Lung (tissue), 12 donors: ENCODE measurements around the gene UQCRHL. TPM values are rescaled to one million over a fixed set of nuclear protein-coding genes. Genes with fewer than 3 reads are reported as not detected.

ENCODE experiments used
- ATAC-seq: fragments of 200-7000 bp; cut with Tn5 transposase; one replicate; pipeline ENCODE4 v1.9.1; 2020; ENCODE audit warnings: moderate number of reproducible peaks; ENCODE audit not compliant: insufficient read depth, low FRiP score
- DNase-seq, 3 donors: peaks; one replicate each; pipeline ENCODE4 v3.0.0-alpha.2; 2013 to 2017
- H3K27ac ChIP-seq, 2 donors: one replicate each; pipeline ENCODE4 v1.5.1; 2013; ENCODE audit warnings: mild to moderate bottlenecking in 2 of 2, moderate library complexity in 2 of 2, control low read depth in 1 of 2, inconsistent platforms in 1 of 2, low read depth in 1 of 2, low read length in 1 of 2
- H3K27me3 ChIP-seq, 3 donors: one replicate each; pipeline ENCODE4 v1.5.1; 2013; ENCODE audit warnings: low read length in 2 of 3; ENCODE audit not compliant: control insufficient read depth in 3 of 3, insufficient read depth in 3 of 3
- H3K36me3 ChIP-seq, 4 donors: one replicate each; pipeline ENCODE4 v1.5.1; 2013; ENCODE audit warnings: low read length in 4 of 4, mild to moderate bottlenecking in 1 of 4, moderate library complexity in 1 of 4; ENCODE audit not compliant: control insufficient read depth in 4 of 4, insufficient read depth in 4 of 4
- H3K4me1 ChIP-seq, 5 donors: one replicate each; pipeline ENCODE4 v1.5.1; 2013; ENCODE audit warnings: low read length in 5 of 5, mild to moderate bottlenecking in 2 of 5, moderate library complexity in 1 of 5; ENCODE audit not compliant: control insufficient read depth in 5 of 5, insufficient read depth in 5 of 5
- H3K4me3 ChIP-seq: one replicate; pipeline ENCODE4 v1.5.1; 2013; ENCODE audit warnings: mild to moderate bottlenecking, control low read depth, moderate library complexity
- H3K9ac ChIP-seq, 2 donors: one replicate each; pipeline ENCODE4 v1.5.1; 2013; ENCODE audit warnings: low read length in 2 of 2, control low read depth in 1 of 2; ENCODE audit not compliant: insufficient read depth in 1 of 2
- H3K9me3 ChIP-seq, 4 donors: one replicate each; pipeline ENCODE4 v1.5.1; 2013; ENCODE audit warnings: low read length in 3 of 4, mild to moderate bottlenecking in 1 of 4, moderate library complexity in 1 of 4; ENCODE audit not compliant: control insufficient read depth in 4 of 4, insufficient read depth in 3 of 4
- WGBS, 2 donors: extraction: QIAGEN DNeasy Blood & Tissue Kit; methylation state at CpG; one replicate each; pipeline ENCODE4 v1.1.7; 2013; 5-methylcytosine and 5-hydroxymethylcytosine counted together
- polyA plus RNA-seq, 2 donors: library from polyadenylated mRNA; stranded (reverse); fragments of 200-250 nt; gene quantifications; one replicate each; pipeline ENCODE4 v1.2.1, GENCODE V29; 2013
- total RNA-seq, 2 donors: library from RNA; depleted of rRNA in 1 of 2; stranded (reverse); fragments of >200 nt in 1 of 2; gene quantifications; one replicate each; pipeline ENCODE4 v1.2.1, GENCODE V29; 2014 to 2021
- TF ChIP-seq, protein P1 (sequence below): IDR thresholded peaks from 2 replicates; pipeline ENCODE4 v1.5.1; 2012; ENCODE audit warnings: mild to moderate bottlenecking; ENCODE audit errors: control extremely low read depth, extremely low read depth
- donor health status: control.
- donor health status: control.
- donor health status: Bipolar disorder and iron deficiency.
- donor health status: healthy.
- donor health status: DM: yes; HTN: yes; CAD: no.

UQCRHL gene
- total and polyA plus RNA-seq, 4 donors = 1.1 to 4.6 (median 1.7) TPM

DNA sequence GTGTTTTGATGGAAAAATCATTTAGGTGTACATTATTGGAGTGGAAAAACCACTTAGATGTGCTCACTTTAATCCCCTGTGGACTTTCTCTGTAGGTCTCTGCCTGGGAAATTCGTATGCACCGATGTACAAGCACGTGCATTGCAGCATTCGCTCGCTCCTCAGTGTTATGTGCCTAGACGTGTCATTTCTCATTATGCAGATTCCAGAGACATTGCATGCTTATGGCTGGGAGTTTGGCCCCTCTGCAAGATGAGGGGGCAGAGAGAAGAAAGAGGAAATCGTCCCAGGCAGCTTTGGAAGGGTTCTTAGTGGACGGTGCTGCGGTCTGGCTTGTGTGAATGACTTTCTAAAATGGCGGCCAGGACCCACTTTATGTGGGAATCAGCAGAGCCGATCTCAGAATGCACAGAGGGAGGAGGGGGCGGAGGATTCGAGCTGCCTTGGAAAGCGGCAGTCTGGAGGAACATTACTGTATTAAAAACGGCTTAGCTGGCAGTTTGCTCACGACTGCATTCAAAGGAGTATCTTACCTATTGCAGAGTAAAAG lies 42.4 kb upstream of the UQCRHL start:
- H3K9ac ChIP-seq = peak overlapping the region; percentile 81 to 99
- WGBS, 2 donors = 0 to 1% methylated on average over 16 of the region's 16 CpGs
- H3K27me3 ChIP-seq = no peaks in the 10 kb centered on the region
- H3K4me1 ChIP-seq = peaks cover 2 to 26% (median 5%) of the 10 kb centered on the region in 5 donors
- no peak for ATAC-seq
- H3K36me3 ChIP-seq = no peaks in the 10 kb centered on the region
- H3K27ac ChIP-seq = peak overlapping the region; percentile 94 to 98
- TF ChIP-seq, protein P1, sequence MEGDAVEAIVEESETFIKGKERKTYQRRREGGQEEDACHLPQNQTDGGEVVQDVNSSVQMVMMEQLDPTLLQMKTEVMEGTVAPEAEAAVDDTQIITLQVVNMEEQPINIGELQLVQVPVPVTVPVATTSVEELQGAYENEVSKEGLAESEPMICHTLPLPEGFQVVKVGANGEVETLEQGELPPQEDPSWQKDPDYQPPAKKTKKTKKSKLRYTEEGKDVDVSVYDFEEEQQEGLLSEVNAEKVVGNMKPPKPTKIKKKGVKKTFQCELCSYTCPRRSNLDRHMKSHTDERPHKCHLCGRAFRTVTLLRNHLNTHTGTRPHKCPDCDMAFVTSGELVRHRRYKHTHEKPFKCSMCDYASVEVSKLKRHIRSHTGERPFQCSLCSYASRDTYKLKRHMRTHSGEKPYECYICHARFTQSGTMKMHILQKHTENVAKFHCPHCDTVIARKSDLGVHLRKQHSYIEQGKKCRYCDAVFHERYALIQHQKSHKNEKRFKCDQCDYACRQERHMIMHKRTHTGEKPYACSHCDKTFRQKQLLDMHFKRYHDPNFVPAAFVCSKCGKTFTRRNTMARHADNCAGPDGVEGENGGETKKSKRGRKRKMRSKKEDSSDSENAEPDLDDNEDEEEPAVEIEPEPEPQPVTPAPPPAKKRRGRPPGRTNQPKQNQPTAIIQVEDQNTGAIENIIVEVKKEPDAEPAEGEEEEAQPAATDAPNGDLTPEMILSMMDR = no peak
- peak; percentile 88 to 95 (median 93) for DNase-seq
- H3K9me3 ChIP-seq = no peaks in the 10 kb centered on the region
- peak overlapping the region; percentile 90 for H3K4me3 ChIP-seq

DNA sequence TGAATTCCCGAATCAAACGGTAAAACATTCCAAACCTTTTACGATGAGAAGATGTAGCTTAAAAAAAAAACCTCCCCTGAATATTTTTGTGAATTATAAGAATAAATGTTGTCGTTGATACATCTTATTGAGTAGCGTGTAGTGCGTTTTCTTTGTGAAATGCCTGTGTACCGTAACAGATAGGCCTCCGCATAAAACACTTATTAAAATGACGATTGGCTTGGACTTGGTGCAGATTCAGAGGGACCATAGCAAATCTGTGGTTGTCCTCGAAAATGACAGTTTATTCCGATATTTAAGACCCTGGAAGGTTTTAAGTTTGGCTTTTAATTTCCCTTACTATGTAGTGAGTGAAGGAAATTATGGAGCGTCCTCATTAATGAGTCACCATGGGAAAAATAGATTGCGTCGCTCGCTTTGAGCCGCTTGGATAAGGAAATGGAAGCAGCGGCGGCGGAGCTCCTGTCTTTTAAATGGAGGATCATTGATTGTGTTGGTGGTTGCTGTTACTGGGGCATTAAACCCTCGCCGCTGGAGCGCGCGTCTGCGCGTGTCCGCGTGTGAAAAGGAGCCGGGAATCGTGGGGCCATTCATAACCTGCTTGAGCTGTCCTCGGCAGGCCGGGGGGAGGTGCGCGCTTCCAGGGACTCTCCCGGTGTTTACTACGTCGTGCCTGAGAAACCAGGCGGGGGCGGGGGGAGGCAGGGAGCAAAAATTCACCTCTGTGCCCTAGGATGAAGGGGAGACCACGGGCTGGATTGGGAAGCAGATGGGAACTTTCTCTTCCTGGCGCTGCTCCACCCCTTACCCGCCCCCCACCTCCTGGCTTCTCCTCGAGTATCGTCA lies 41.7 kb upstream of the UQCRHL start:
- TF ChIP-seq, protein P1 = no peak
- 0 to 1% methylated on average over 44 of the region's 44 CpGs for WGBS, 2 donors
- H3K9ac ChIP-seq = peak overlapping the region; percentile 81 to 99
- no peaks in the 10 kb centered on the region for H3K27me3 ChIP-seq
- H3K36me3 ChIP-seq = no peaks in the 10 kb centered on the region
- peak overlapping the region; percentile 94 to 98 for H3K27ac ChIP-seq
- peaks cover 2 to 27% (median 5%) of the 10 kb centered on the region in 5 donors for H3K4me1 ChIP-seq
- no peaks in the 10 kb centered on the region for H3K9me3 ChIP-seq
- H3K4me3 ChIP-seq = peak overlapping the region; percentile 90
- peak; percentile 19 for ATAC-seq
- peak; percentile 93 to 95 (median 95) for DNase-seq

DNA sequence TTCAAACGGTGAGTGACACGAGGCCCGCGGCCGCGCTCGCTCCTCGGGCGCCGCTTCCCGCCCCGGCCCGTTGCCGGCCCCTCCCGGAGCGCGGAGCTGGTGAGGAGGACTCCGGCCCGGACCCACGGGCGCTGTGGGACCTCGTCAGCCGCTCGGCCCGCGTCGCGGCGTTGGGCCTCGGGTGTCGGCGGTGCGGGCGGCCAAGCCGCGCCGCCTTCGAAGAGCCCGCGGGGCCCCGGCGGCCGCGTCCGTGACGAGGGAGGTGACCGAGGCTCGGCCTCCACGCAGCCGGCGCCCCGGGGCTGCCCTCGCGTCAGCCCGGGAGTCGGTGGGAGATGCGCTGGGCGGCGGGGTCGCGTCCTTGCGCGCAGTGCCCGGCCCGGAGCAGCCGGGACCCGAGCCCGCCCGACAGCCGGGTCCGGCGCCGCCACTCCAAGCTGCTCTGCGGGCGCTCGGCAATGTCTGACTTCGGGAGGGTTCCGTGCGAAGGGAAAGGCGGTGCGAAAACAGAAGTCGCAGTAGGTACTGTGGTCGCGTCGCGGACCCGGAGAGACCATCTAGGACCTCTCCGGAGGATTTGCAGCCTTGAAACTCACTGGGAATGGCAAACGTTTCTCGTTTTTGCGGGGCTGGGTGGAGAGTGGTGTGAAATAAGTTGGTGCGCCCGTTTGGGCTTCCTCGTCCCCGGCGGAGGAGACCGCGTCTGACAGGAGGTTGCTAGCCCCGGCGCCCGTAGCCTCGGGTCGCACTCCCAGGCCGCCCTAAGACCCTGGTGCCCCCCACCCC lies 40.9 kb upstream of the UQCRHL start:
- peak overlapping the region; percentile 90 for H3K4me3 ChIP-seq
- peaks cover 2 to 29% (median 8%) of the 10 kb centered on the region in 5 donors for H3K4me1 ChIP-seq
- ATAC-seq = peak; percentile 0
- no peaks in the 10 kb centered on the region for H3K9me3 ChIP-seq
- 0% methylated on average over 78 to 104 of the region's 104 CpGs for WGBS, 2 donors
- no peaks in the 10 kb centered on the region for H3K27me3 ChIP-seq
- peak; percentile 31 to 57 (median 43) for DNase-seq
- H3K9ac ChIP-seq = peak overlapping the region; percentile 81 to 99
- TF ChIP-seq, protein P1 = no peak
- no peaks in the 10 kb centered on the region for H3K36me3 ChIP-seq
- H3K27ac ChIP-seq = peak overlapping the region; percentile 94 to 98
